GM19351 (cell line): ENCODE results near the gene ABCA5.
A peak's percentile ranks its signal among the peaks of the same experiment; 100 is the strongest.
"Not testable (repeated sequence)": the region's sequence is repeated elsewhere in the genome, so short reads cannot be mapped to it uniquely, and the experiment has no call there.

ENCODE experiments used
- ATAC-seq: cut with Tn5 transposase; IDR thresholded peaks from one replicate; pipeline ENCODE4 v1.9.1; 2021; ENCODE audit warnings: mild to moderate bottlenecking, moderate library complexity; ENCODE audit not compliant: unreplicated experiment

Gene ABCA5

GRCh38 chr17:69333561-69333960 is 6.6 kb upstream of the ABCA5 start:
- ATAC-seq = no peak

GRCh38 chr17:69331756-69332155 is 4.8 kb upstream of the ABCA5 start:
- ATAC-seq = no peak

GRCh38 chr17:69326377-69327059 is 415 bp downstream of the ABCA5 start:
- ATAC-seq = peak; percentile 6

GRCh38 chr17:69325518-69326376 is 1.2 kb downstream of the ABCA5 start:
- no peak for ATAC-seq

- ATAC-seq = no peak
Measured at GRCh38 chr17:69323806-69324205, 3.1 kb downstream of the ABCA5 start.

GRCh38 chr17:69320908-69321238 is 6.1 kb downstream of the ABCA5 start:
- no peak for ATAC-seq

- no peak for ATAC-seq
Measured at GRCh38 chr17:69320210-69320907, 6.6 kb downstream of the ABCA5 start.

- no peak for ATAC-seq
Measured at GRCh38 chr17:69317625-69318024, 9.3 kb downstream of the ABCA5 start.

- no peak for ATAC-seq
Measured at GRCh38 chr17:69314246-69315065, 12.5 kb downstream of the ABCA5 start.

- ATAC-seq = no peak
Measured at GRCh38 chr17:69305177-69305576, 21.8 kb downstream of the ABCA5 start.

- no peak for ATAC-seq
Measured at GRCh38 chr17:69302682-69303081, 24.3 kb downstream of the ABCA5 start.

- ATAC-seq = no peak
Measured at GRCh38 chr17:69300222-69300621, 26.7 kb downstream of the ABCA5 start.

- not testable (repeated sequence) for ATAC-seq
Measured at GRCh38 chr17:69298120-69298722, 28.7 kb downstream of the ABCA5 start.

GRCh38 chr17:69287168-69287567 is 39.8 kb downstream of the ABCA5 start:
- ATAC-seq = no peak

- no peak for ATAC-seq
Measured at GRCh38 chr17:69286257-69286656, 40.7 kb downstream of the ABCA5 start.

- no peak for ATAC-seq
Measured at GRCh38 chr17:69284646-69285045, 42.3 kb downstream of the ABCA5 start.

GRCh38 chr17:69282002-69282401 is 44.9 kb downstream of the ABCA5 start:
- ATAC-seq = no peak

- ATAC-seq = not testable (repeated sequence)
Measured at GRCh38 chr17:69276279-69276678, 50.7 kb downstream of the ABCA5 start.

- ATAC-seq = no peak
Measured at GRCh38 chr17:69275751-69276150, 51.2 kb downstream of the ABCA5 start.

- no peak for ATAC-seq
Measured at GRCh38 chr17:69271023-69271422, 55.9 kb downstream of the ABCA5 start.
